G401.6 (cell line): ENCODE results near the gene OSBP2.

Experiments
- FAIRE-seq: peaks from 2 replicates; lab custom pipeline; 2012; peaks lifted over from hg19 to GRCh38; lab: Jason Lieb, UNC

Gene OSBP2

GRCh38 chr22:30810105-30810504 lies 115.4 kb downstream of the OSBP2 start:
- FAIRE-seq = no peak

GRCh38 chr22:30813936-30814335 lies 119.3 kb downstream of the OSBP2 start:
- FAIRE-seq = no peak

GRCh38 chr22:30816413-30816812 lies 121.7 kb downstream of the OSBP2 start:
- FAIRE-seq = no peak

- no peak for FAIRE-seq
Measured at GRCh38 chr22:30821381-30821780, 126.7 kb downstream of the OSBP2 start.

GRCh38 chr22:30821863-30822215 lies 127.2 kb downstream of the OSBP2 start:
- no peak for FAIRE-seq

- FAIRE-seq = no peak
Measured at GRCh38 chr22:30822216-30823014, 127.7 kb downstream of the OSBP2 start.

GRCh38 chr22:30823015-30823370 lies 128.3 kb downstream of the OSBP2 start:
- no peak for FAIRE-seq

- no peak for FAIRE-seq
Measured at GRCh38 chr22:30824096-30824495, 129.4 kb downstream of the OSBP2 start.

- no peak for FAIRE-seq
Measured at GRCh38 chr22:30824711-30825110, 130.0 kb downstream of the OSBP2 start.

- FAIRE-seq = no peak
Measured at GRCh38 chr22:30825711-30826505, 131.2 kb downstream of the OSBP2 start.

GRCh38 chr22:30826670-30827355 lies 132.1 kb downstream of the OSBP2 start:
- FAIRE-seq = no peak

- FAIRE-seq = no peak
Measured at GRCh38 chr22:30827646-30828045, 133.0 kb downstream of the OSBP2 start.

- no peak for FAIRE-seq
Measured at GRCh38 chr22:30828187-30829155, 133.8 kb downstream of the OSBP2 start.

GRCh38 chr22:30829901-30830550 lies 135.4 kb downstream of the OSBP2 start:
- no peak for FAIRE-seq

- FAIRE-seq = no peak
Measured at GRCh38 chr22:30830907-30831306, 136.2 kb downstream of the OSBP2 start.

- no peak for FAIRE-seq
Measured at GRCh38 chr22:30832407-30832987, 137.8 kb downstream of the OSBP2 start.

- FAIRE-seq = no peak
Measured at GRCh38 chr22:30833322-30833721, 138.6 kb downstream of the OSBP2 start.

GRCh38 chr22:30837531-30837930 lies 142.9 kb downstream of the OSBP2 start:
- FAIRE-seq = no peak

- FAIRE-seq = no peak
Measured at GRCh38 chr22:30838111-30838510, 143.4 kb downstream of the OSBP2 start.

GRCh38 chr22:30841273-30841672 lies 146.6 kb downstream of the OSBP2 start:
- FAIRE-seq = no peak

- no peak for FAIRE-seq
Measured at GRCh38 chr22:30843245-30843644, 148.6 kb downstream of the OSBP2 start.
